H54 (cell line): ENCODE measurements around the gene PIK3C2G.
"Not testable (repeated sequence)": the region's sequence is repeated elsewhere in the genome, so short reads cannot be mapped to it uniquely, and the experiment has no call there.

Experiments
- DNase-seq: peaks from one replicate; pipeline ENCODE4 v3.0.0; 2011; ENCODE audit warnings: low spot score, mixed read lengths; ENCODE audit not compliant: insufficient read length
- FAIRE-seq: peaks from 3 replicates; lab custom pipeline; 2011; peaks lifted over from hg19 to GRCh38; lab: Jason Lieb, UNC
- POLR2A ChIP-seq: IDR thresholded peaks from 2 replicates; pipeline ENCODE4 v1.6.1; 2011; ENCODE audit warnings: low read depth, mild to moderate bottlenecking, low read length

PIK3C2G gene, protein sequence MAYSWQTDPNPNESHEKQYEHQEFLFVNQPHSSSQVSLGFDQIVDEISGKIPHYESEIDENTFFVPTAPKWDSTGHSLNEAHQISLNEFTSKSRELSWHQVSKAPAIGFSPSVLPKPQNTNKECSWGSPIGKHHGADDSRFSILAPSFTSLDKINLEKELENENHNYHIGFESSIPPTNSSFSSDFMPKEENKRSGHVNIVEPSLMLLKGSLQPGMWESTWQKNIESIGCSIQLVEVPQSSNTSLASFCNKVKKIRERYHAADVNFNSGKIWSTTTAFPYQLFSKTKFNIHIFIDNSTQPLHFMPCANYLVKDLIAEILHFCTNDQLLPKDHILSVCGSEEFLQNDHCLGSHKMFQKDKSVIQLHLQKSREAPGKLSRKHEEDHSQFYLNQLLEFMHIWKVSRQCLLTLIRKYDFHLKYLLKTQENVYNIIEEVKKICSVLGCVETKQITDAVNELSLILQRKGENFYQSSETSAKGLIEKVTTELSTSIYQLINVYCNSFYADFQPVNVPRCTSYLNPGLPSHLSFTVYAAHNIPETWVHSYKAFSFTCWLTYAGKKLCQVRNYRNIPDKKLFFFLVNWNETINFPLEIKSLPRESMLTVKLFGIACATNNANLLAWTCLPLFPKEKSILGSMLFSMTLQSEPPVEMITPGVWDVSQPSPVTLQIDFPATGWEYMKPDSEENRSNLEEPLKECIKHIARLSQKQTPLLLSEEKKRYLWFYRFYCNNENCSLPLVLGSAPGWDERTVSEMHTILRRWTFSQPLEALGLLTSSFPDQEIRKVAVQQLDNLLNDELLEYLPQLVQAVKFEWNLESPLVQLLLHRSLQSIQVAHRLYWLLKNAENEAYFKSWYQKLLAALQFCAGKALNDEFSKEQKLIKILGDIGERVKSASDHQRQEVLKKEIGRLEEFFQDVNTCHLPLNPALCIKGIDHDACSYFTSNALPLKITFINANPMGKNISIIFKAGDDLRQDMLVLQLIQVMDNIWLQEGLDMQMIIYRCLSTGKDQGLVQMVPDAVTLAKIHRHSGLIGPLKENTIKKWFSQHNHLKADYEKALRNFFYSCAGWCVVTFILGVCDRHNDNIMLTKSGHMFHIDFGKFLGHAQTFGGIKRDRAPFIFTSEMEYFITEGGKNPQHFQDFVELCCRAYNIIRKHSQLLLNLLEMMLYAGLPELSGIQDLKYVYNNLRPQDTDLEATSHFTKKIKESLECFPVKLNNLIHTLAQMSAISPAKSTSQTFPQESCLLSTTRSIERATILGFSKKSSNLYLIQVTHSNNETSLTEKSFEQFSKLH (N-terminal part only)

DNA sequence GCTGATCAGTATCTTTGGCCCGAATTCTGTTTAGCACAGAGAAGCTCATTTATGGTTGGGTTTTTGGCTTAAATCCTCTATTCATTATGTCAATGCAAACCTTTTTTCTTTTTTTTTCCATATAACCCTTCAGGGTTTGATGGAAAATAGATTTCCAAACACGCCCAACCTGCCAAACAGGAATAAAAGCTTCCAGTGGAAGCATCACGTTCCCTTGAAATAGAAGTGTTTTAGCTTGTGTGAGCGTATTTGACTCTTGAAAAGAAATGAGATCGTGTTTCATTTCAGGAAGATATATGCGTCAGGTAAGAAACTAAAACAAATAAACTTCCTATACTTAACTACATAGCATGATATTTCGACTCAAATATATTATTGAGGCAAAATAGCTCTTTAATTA, at the start of gene PIK3C2G:
PIK3C2G (plus strand) TSS at position 246 of the 400 bp plus-strand sequence. CDS start 20,564 bp downstream, outside the sequence.
- TF ChIP-seq POLR2A: no peak
- FAIRE-seq (no peak), DNase-seq (no peak)

DNA sequence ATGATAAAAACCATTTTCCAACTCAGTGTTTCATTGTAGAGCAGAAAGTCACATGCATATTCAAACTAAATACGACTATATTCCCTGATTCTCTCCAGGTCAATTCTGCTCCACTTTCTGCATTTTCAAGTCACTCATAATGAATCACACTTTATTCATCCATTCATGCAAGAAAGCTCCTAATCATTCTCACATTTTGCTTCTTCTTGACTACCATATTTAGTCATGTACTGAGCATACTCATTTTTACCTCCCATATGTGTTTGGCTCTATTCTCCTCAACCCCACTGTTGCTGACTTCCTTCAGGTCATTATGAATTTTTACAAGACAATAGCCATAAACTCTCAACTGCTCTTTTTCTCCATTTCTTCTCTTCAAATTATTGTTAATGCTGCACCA, 43.4 kb upstream of the PIK3C2G start:
- no peak for DNase-seq
- no peak for FAIRE-seq
- no peak for TF ChIP-seq POLR2A

DNA sequence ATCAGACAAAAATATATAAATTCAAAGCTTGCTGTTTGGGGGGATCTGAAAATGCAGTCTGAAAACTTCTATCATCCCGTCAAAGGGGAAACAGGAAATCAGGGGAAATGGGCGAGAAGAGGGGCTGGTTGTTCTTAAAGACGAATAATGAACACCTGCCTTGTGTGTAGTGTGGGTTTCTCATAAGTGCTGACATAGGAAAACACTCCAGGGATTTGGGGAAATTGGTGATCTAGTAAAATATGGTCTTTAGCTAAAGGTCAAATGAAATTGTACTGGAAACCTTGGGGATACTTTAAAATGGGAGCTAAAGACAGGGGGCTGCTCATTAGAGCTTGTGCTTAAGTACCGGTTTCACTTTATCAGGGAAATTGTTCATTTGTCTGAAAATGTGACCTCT, 39.6 kb upstream of the PIK3C2G start:
- FAIRE-seq: no peak
- DNase-seq: no peak
- no peak for TF ChIP-seq POLR2A

- no peak for FAIRE-seq
- TF ChIP-seq POLR2A: no peak
- no peak for DNase-seq
Measured at GRCh38 chr12:18222699-18223098, 38.6 kb upstream of the PIK3C2G start.

DNA sequence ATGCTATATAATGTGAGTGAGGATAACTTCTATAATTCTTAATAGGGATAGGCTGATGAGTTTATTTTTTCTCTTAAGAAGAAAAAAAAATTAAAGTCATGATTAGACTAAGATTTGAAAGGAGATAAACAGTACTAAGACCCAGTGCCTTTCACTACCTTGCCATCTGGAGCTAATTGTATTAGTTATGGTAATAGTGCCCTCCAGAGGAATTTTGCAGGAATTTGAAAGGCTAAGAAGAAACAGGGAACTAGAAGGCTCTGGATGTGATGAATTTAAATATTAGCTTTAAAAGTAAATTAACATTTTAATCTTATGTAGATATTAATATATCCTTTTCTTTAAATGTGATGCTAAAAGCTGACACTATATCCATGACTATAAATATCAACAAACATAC, 36.6 kb upstream of the PIK3C2G start:
- no peak for FAIRE-seq
- no peak for TF ChIP-seq POLR2A
- DNase-seq: no peak

- FAIRE-seq (no peak), DNase-seq (no peak)
- no peak for TF ChIP-seq POLR2A
Measured at GRCh38 chr12:18239526-18239925, 21.8 kb upstream of the PIK3C2G start.

- DNase-seq: no peak
- no peak for TF ChIP-seq POLR2A
- FAIRE-seq: no peak
Measured at GRCh38 chr12:18242380-18243089, 18.8 kb upstream of the PIK3C2G start.

GRCh38 chr12:18243238-18243637, 18.1 kb upstream of the PIK3C2G start:
- no peak for TF ChIP-seq POLR2A
- FAIRE-seq (no peak), DNase-seq (no peak)

DNA sequence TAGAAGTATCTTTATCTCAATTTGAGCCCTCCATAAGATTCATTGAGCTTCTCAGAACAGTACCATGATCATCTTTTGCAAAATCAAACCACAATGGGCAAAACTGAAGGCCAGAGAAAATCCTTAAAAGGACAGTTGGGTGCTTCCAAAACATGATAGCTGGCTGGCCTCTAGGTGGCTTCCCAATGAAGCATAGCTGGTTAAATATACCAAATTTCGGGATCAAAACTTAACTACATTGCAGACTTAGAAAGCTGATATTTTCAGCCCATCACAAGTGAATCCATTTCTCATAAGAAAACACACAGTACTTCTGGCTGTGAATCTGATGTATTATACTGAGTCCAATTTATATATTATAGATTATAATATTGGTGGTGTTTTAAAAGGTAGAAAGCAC, 15.3 kb upstream of the PIK3C2G start:
- DNase-seq (no peak), FAIRE-seq (no peak)
- no peak for TF ChIP-seq POLR2A

- TF ChIP-seq POLR2A: no peak
- peak; percentile 88 for FAIRE-seq
- peak; percentile 2 for DNase-seq
Measured at GRCh38 chr12:18250313-18250916, 10.9 kb upstream of the PIK3C2G start.

GRCh38 chr12:18254081-18254480, 7.2 kb upstream of the PIK3C2G start:
- FAIRE-seq (no peak), DNase-seq (no peak)
- TF ChIP-seq POLR2A: no peak

DNA sequence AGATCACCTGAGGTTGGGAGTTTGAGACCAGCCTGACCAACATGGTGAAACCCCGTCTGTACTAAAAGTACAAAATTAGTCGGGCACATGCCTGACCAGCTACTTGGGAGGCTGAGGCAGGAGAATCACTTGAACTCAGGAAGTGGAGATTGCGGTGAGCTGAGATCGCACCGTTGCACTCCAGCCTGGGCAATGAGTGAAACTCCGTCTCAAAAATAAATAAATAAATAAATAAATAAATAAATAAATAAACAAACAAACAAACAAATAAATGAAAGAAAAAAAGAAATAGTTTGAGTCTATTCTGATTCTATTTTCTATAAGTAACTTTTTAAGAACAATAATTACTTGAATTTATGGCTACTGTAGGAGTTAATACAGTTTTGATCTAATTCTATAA, 6.3 kb upstream of the PIK3C2G start:
- FAIRE-seq, DNase-seq: not testable (repeated sequence)

- DNase-seq (no peak), FAIRE-seq (no peak)
- TF ChIP-seq POLR2A: no peak
Measured at GRCh38 chr12:18257251-18257650, 4.1 kb upstream of the PIK3C2G start.
